Transverse colon (tissue), 4 donors: ENCODE measurements around the gene WNT4. TPM values are rescaled to one million over a fixed set of nuclear protein-coding genes. Genes with fewer than 3 reads are reported as not detected.
A peak's percentile ranks its signal among the peaks of the same experiment; 100 is the strongest.

Source experiments
- DNase-seq: peaks from one replicate; pipeline ENCODE4 v3.0.0-alpha.2; 2019
- H3K27ac ChIP-seq, 4 donors: fragments of 200-600 bp; sonication (generic); 2 replicates each; pipeline ENCODE4 v1.5.1; 2016 to 2018; ENCODE audit warnings: inconsistent platforms in 4 of 4
- H3K27me3 ChIP-seq: fragments of 200-600 bp; sonication (generic); 2 replicates; pipeline ENCODE4 v1.5.1; 2017; ENCODE audit warnings: inconsistent platforms
- H3K36me3 ChIP-seq, 4 donors: fragments of 200-600 bp; sonication (generic); 2 replicates each; pipeline ENCODE4 v1.5.1; 2017 to 2019; ENCODE audit warnings: inconsistent platforms in 4 of 4
- H3K4me1 ChIP-seq, 4 donors: fragments of 200-600 bp; sonication (generic); 2 replicates each; pipeline ENCODE4 v1.5.1; 2017 to 2020; ENCODE audit warnings: inconsistent platforms in 4 of 4
- H3K4me3 ChIP-seq, 4 donors: fragments of 200-600 bp; sonication (generic); 1 replicate in 1 of 4; 2 replicates in 3 of 4; pipeline versions ENCODE4 v1.5.1 to v1.6.1; 2017 to 2019; ENCODE audit warnings: inconsistent platforms in 4 of 4
- H3K9me3 ChIP-seq, 2 donors: fragments of 200-600 bp; sonication (generic); 2 replicates each; pipeline ENCODE4 v1.5.1; 2017 to 2019; ENCODE audit warnings: inconsistent platforms in 2 of 2
- CTCF ChIP-seq, 5 experiments: fragments of 200-600 bp in 3 of 5; fragments of 450-650 bp in 2 of 5; sonication (generic) in 3 of 5; IDR thresholded peaks; 1 replicate in 2 of 5; 2 replicates in 3 of 5; pipeline ENCODE4 v1.5.1; 2016 to 2017; ENCODE audit warnings: antibody characterized with exemption in 5 of 5, inconsistent platforms in 3 of 5, mild to moderate bottlenecking in 2 of 5, moderate library complexity in 1 of 5
- EP300 ChIP-seq: sonication (generic); formaldehyde crosslinking; IDR thresholded peaks from one replicate; pipeline ENCODE4 v1.6.1; 2017; ENCODE audit warnings: antibody characterized with exemption, low read depth
- POLR2A ChIP-seq: fragments of 450-650 bp; IDR thresholded peaks from one replicate; pipeline ENCODE4 v1.6.1; 2016; ENCODE audit warnings: antibody characterized with exemption, mild to moderate bottlenecking, moderate library complexity
- POLR2AphosphoS5 ChIP-seq, 3 donors: sonication (generic); formaldehyde crosslinking; IDR thresholded peaks; one replicate each; pipeline ENCODE4 v1.6.1; 2016; ENCODE audit warnings: antibody characterized with exemption in 3 of 3
- WGBS, 2 donors: methylation state at CpG; one replicate each; pipeline ENCODE4 v1.1.5; 2018; ENCODE audit warnings: low coverage in 1 of 2; 5-methylcytosine and 5-hydroxymethylcytosine counted together
- in situ Hi-C, 4 donors: fragments of 200-750 bp; cut with MboI; loops; one replicate each; pipeline versions ENCODE4 v1.15.0 to v1.15.1; 2017; ENCODE audit warnings: low sequenced_read_pairs in 3 of 4, low pct_ligation_motif_present in 1 of 4, low pct_unique_long_range_greater_than_20kb in 1 of 4
- intact Hi-C: fragments of 100-400 bp; cut with DNase I; formaldehyde crosslinking; loops from one replicate; pipeline ENCODE4 v1.15.1; 2023; ENCODE audit warnings: low total_unique reads
- total RNA-seq, 4 donors: library from RNA; depleted of rRNA; stranded (reverse); fragments of >200 nt; gene quantifications; one replicate each; pipeline ENCODE4 v1.1.0, GENCODE V29; 2016

The WNT4 gene
- total RNA-seq, 4 donors from 2014 or later: 0.82 to 3.0 (median 2.1) TPM; not detected in 1

DNA sequence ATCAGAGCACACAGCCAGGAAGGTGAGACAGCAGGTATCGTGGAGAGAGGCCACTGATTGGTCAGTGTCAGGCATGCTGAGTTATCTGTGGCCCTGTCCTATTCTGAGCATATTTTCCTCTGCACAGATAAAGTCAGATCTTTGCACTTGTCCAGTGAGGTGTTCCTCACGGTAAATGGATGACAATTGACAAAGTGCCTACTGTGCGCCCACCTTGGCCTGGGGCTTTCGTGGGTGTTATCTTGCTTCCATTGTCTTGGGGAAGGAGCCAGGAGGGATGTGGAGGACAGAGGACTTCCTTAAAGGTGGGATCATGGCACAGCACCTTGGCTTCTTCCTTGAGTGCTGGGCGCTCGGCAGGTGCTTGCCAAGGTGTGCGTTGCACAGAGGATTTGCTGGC is 46.0 kb upstream of the WNT4 start:
- no peaks in the 10 kb centered on the region for H3K36me3 ChIP-seq
- H3K27me3 ChIP-seq: peaks cover 18% of the 10 kb centered on the region
- DNase-seq: no peak
- no peak overlapping the region for H3K4me3 ChIP-seq
- no peak overlapping the region for H3K27ac ChIP-seq
- TF ChIP-seq POLR2AphosphoS5 (IDR thresholded peaks at IDR 0.05): no peak
- no peaks in the 10 kb centered on the region for H3K4me1 ChIP-seq
- in situ Hi-C loops (no loop called here), intact Hi-C loops (no loop called here)
- H3K9me3 ChIP-seq: no peaks in the 10 kb centered on the region
- WGBS, 2 donors: 84% methylated on average over 7 of the region's 7 CpGs; no CpG with 5 or more reads in 1 of the 2 donors

GRCh38 chr1:22188436-22188835 is 45.5 kb upstream of the WNT4 start:
- H3K4me3 ChIP-seq: no peak overlapping the region
- H3K9me3 ChIP-seq: no peaks in the 10 kb centered on the region
- DNase-seq: no peak
- in situ Hi-C loops (no loop called here), intact Hi-C loops (no loop called here)
- H3K27me3 ChIP-seq: peaks cover 23% of the 10 kb centered on the region
- WGBS, 2 donors: 96% methylated on average over 3 of the region's 3 CpGs; no CpG with 5 or more reads in 1 of the 2 donors
- no peaks in the 10 kb centered on the region for H3K4me1 ChIP-seq
- no peaks in the 10 kb centered on the region for H3K36me3 ChIP-seq
- no peak overlapping the region for H3K27ac ChIP-seq
- TF ChIP-seq POLR2AphosphoS5 (IDR thresholded peaks at IDR 0.05): no peak
- TF ChIP-seq EP300: no peak
- TF ChIP-seq POLR2A: no peak
- TF ChIP-seq CTCF (IDR thresholded peaks at IDR 0.05): no peak

DNA sequence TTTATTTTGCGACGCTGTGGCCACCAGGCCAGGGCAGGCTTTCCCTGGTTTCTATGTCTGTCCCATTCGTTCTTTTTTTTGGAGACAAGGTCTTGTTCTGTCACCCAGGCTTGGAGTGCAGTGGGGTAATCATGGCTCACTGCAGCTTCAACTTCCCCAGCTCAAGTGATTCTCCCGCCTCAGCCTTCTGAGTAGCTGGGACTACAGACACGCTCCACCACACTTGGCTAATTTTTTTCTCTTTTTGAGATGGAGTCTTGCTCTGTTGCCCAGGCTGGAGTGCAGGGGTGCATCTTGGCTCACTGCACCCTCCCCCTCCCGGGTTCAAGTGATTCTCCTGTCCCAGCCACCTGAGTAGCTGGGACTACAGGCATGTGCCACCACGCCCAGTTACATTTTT is 43.4 kb upstream of the WNT4 start:
- H3K36me3 ChIP-seq: no peaks in the 10 kb centered on the region
- no peak for TF ChIP-seq POLR2A
- no peak for TF ChIP-seq CTCF (IDR thresholded peaks at IDR 0.05)
- TF ChIP-seq POLR2AphosphoS5 (IDR thresholded peaks at IDR 0.05): no peak
- TF ChIP-seq EP300: no peak
- no peak overlapping the region for H3K27ac ChIP-seq
- in situ Hi-C loops: no loop called here
- intact Hi-C loops: no loop called here
- DNase-seq: no peak
- WGBS, 2 donors: 81 to 82% methylated on average over 5 to 7 of the region's 7 CpGs
- no peak overlapping the region for H3K4me3 ChIP-seq
- H3K27me3 ChIP-seq: peaks cover 26% of the 10 kb centered on the region
- H3K4me1 ChIP-seq: no peaks in the 10 kb centered on the region
- no peaks in the 10 kb centered on the region for H3K9me3 ChIP-seq

- no peaks in the 10 kb centered on the region for H3K36me3 ChIP-seq
- H3K27ac ChIP-seq: no peak overlapping the region
- peak; percentile 10 for DNase-seq
- peaks cover 26% of the 10 kb centered on the region for H3K27me3 ChIP-seq
- no peak overlapping the region for H3K4me3 ChIP-seq
- in situ Hi-C loops (no loop called here), intact Hi-C loops (no loop called here)
- 40% methylated on average over 14 of the region's 21 CpGs; no CpG with 5 or more reads in 1 of the 2 donors for WGBS, 2 donors
- no peaks in the 10 kb centered on the region for H3K9me3 ChIP-seq
- no peak for TF ChIP-seq POLR2AphosphoS5 (IDR thresholded peaks at IDR 0.05)
- TF ChIP-seq EP300: no peak
- no peak for TF ChIP-seq CTCF (IDR thresholded peaks at IDR 0.05)
- TF ChIP-seq POLR2A: no peak
- H3K4me1 ChIP-seq: no peaks in the 10 kb centered on the region
Measured at GRCh38 chr1:22184892-22185612, 42.2 kb upstream of the WNT4 start.

DNA sequence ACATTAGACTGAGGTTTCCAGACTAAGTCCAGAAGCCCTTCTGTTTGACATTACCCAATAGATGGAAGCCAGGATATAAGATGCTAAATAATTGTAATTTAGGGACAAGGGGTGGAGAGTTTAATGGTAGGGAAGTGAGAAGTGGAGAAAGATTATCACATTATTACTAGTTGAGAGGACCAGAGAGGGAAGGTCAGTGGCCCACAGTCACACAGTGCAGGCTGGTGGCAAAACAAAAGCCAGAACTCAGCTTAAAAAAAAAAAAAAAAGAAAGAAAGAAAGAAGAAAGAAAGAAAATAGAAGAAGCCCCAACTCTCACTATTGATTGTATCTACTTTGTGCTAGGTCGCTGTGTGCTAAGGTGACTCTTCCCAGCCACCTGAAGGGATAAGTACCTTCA is 41.6 kb upstream of the WNT4 start:
- 85 to 100% methylated on average over 1 of the region's 1 CpG for WGBS, 2 donors
- Histone ChIP-seq H3K36me3 (no peaks in the 10 kb centered on the region), H3K27ac (no peak overlapping the region), H3K9me3 (no peaks in the 10 kb centered on the region), H3K4me1 (no peaks in the 10 kb centered on the region), H3K4me3 (no peak overlapping the region), H3K27me3 (peaks cover 26% of the 10 kb centered on the region)
- in situ Hi-C loops: no loop called here
- TF ChIP-seq CTCF (IDR thresholded peaks at IDR 0.05) (no peak), POLR2A (no peak), POLR2AphosphoS5 (IDR thresholded peaks at IDR 0.05) (no peak), EP300 (no peak)
- intact Hi-C loops: no loop called here
- DNase-seq: no peak
